HG03025 (cell line): ENCODE data around the gene NMD3.

Experiments used
- ATAC-seq: cut with Tn5 transposase; IDR thresholded peaks from one replicate; pipeline ENCODE4 v1.9.1; 2021; ENCODE audit warnings: mild to moderate bottlenecking, moderate library complexity; ENCODE audit not compliant: unreplicated experiment, low FRiP score

Gene NMD3

GRCh38 chr3:161230621-161231171 is 9.6 kb downstream of the NMD3 start:
- no peak for ATAC-seq

DNA sequence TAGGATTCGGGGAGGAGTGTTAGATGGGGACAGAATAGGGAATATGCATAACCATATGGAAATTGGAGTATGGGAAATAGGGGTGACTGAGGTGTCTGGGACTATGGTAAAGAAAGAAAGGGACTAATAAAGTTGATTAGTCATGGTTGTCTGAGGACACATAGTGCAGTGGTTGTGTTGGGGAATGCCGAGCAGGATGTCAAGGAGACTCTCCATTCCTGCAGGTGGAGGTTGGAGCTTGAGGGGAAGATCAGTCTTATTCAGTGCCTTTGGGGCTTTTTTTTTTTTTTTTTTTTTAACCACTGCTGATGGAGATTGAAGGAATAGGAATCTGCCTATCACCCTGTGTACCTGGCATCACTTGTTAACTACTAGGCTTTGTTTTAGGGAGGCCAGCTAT is 10.8 kb downstream of the NMD3 start:
- ATAC-seq, result no peak

- ATAC-seq, result no peak
These were observed 12.4 kb downstream of the NMD3 start for GRCh38 chr3:161233557-161233956.

DNA sequence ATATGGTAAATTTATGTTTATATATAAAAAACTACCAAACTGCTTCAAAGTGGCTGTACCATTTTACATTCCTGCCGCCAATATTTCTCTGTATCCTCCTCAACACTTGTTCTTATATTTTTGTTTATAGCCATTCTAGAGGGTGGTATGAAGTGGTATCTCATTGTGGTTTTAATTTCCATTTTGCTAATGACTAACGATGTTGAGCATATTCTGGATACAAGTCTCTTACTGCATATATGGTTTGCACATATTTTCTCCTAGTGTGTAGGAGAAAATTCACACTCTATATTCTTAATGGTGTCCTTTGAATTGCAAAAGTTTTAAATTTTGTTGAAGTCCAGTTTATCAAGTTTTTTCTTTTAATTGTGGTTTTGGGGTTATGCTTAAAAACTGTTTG is 15.1 kb downstream of the NMD3 start:
- no peak for ATAC-seq

- no peak for ATAC-seq
These were observed 18.6 kb downstream of the NMD3 start for GRCh38 chr3:161239700-161240099.

GRCh38 chr3:161244538-161244937 is 23.4 kb downstream of the NMD3 start:
- no peak for ATAC-seq

- ATAC-seq, result no peak
These were observed 25.9 kb downstream of the NMD3 start for GRCh38 chr3:161247049-161247448.

DNA sequence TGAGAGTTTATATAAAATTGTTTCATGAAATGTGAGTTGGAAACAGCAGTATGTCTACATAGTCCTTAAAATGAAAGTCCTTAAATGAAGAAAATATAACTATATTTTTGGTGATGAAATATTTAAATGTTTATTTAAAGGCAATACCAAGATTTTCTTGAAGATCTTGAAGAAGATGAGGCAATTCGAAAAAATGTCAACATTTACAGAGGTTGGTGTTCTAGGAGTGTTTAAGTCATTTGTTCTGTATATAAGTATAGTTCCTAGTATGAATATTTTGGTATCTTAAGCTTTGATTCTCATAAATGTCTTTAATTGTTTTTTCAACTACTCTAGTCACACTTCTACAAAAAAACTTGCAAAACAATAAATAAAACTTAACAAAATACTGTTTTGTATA is 29.0 kb downstream of the NMD3 start:
- no peak for ATAC-seq

DNA sequence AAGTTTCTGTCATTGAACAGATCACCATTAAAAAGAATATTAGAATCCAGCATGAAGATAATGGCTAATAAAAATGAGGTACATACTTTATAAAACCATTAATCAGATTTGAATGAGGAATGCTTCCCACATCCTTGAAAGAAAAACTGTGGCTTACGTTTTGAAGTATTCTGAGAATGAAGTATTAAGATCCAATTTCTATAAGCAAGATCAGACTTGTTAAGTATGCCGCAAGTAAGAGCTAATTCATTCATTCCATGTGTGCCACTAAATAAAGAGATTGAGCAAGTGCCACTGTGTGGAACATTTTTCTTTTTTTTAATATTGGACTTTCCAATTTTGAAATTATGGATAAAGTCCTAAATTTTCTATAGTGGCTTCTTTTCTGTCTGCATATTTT is 30.6 kb downstream of the NMD3 start:
- ATAC-seq, result no peak

DNA sequence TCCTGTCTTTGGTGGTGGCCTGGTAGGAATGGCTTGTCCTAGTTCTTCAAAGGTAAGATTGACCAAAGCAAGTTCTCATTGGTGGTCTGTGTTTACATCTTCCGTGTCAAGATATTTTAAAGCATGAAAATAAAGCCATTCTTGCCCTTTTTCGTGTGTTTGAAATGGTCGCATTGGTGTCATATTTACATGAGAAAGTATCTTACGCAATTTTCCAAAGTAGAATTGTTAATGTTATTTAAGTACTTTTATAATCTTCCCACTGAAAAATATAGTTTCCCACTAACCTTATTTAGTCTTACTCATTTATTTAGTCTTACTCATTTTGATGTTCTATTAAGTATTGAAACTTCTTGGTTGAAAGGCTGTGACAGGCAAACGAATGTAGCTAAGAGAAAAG is 31.0 kb downstream of the NMD3 start:
- no peak for ATAC-seq

DNA sequence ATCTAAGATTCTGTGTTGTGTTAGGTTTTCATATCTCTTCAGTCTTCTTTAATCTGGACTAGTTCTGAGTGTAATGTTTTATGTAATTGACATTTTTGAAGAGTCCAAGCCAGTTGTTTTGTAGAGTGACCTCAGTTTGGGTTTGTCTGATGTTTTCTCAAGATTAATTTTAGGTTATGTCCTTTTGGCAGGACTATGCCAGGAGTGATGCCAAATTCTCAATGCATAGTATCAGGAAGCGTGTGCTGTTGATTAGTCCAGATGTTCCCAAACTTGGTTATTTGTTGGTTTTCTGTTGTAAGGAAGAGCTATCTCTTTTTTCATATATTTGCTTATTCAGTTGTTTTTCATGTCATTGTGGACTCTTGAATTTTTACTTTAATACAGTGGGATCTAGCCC is 32.6 kb downstream of the NMD3 start:
- ATAC-seq, result no peak

DNA sequence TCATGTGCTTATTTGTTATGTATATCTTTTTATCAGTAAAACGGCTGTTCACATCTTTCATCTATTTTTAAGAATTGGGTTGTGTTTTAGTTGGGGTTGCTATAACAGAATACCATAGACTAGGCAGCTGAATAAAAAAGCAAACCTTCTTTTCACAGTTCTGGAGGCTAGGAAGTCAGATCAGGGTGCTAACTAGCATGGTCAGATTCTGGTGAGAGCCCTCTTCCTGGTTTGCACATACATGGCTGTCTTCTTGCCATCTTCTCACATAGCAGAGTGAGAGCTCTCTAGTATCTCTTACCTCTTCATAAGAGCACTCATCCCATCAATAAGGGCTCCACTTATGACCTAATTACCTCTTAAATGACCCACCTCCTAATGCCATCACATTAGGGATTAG is 33.8 kb downstream of the NMD3 start:
- ATAC-seq, result no peak

DNA sequence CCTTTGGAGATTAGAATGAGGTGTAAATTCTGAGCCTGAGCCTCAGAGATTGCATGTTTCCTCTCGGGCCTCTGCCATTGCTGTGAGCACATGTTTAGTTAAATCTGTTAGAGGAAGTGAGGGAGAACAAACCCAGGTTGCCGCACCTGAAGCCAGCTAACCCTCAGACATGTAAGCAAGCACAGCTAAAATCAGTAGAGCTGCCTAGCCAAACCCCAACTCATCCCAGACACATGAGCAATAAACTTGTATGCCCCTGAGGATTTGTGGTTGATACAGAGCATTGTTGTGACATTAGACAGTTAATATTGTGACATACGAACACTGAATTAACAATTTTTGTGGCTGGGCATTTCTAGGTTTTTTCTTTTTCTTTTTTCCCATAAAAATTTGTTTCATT is 41.9 kb downstream of the NMD3 start:
- no peak for ATAC-seq

DNA sequence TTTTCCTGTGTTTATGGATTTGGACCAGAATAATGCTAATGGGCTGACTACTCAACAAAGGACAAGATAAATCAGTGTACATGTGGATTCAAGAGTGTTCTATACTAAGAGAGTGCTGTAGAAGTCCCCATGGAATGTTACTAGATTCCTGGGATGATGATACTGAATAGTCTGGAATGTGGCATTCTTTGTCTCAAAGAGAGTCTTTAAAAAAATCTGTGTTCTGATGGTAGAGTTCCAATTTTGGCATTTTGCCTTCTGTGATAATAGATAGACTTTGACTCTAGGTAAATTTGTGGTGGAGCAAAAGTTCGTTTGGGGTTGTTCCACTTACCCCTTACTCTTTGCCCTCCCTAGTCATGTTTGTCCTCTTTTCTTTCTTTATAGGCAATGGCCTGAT is 43.7 kb downstream of the NMD3 start:
- ATAC-seq, result no peak

DNA sequence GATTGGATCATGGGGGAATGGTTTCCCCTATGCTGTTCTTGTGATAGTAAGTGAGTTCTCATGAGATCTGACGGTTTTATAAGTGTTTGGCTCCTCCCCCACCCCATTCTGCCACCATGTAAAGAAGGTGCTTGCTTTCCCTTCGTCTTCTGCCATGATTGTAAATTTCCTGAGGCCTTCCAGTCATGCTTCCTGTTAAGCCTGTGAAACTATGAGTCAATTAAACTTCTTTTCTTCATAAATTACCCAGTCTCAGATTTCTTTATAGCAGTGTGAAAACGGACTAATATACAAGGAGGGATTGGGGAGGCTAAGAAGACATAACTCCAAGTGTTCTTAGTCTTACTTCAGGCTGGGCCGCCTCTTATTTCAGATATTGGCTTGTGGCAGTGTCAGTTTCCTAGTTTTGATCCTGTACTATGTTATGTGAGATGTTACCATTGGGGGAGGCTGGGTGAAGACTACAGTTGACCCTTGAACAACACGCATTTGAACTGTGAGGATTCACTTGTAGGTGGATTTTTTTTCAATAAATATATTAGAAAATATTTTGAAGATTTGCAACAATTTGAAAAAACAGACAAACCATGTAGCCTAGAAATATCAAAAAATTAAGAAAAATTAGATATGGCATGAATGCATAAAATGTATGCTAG is 44.9 kb downstream of the NMD3 start:
- no peak for ATAC-seq

DNA sequence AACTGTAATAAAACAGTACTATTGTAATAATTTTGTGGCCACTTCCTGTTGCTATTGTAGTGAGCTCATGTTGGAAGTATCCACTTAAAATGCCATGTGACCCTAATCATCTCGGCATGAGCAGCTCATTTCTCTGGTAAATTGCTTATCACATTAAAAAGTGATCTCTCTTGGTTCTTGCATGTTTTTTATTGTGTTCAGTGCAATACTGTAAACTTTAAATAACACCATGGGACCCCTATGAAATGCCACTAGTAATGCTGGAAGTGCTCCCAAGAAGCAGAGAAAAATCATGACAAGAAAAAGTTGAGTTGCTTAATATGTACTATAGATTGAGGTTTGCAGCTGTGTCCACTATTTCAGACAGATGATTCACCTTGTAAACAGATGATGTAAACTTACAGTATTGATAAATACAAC is 45.6 kb downstream of the NMD3 start:
- ATAC-seq, result no peak

DNA sequence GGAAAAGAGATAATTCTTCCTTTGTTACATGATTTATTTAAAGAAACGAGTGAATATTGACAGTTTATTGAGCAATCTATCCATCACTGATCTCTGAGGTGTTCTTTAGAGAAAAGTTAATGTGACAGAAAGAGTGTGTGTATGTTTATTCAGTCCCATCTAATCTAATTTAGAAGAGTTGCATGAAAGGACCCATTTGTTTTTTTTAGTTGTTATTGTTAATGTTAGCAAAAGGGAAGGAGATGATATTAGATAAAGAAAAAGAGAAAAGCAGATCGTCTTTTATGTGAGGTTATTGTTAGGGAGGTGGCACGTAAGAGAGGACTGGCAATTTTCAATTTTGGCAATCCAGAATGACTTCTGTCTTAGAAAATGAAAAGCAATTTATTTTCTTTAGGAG is 46.5 kb downstream of the NMD3 start:
- no peak for ATAC-seq

- no peak for ATAC-seq
These were observed 47.5 kb downstream of the NMD3 start for GRCh38 chr3:161268601-161269000.

- no peak for ATAC-seq
These were observed 49.9 kb downstream of the NMD3 start for GRCh38 chr3:161270991-161271390.

- ATAC-seq, result no peak
These were observed 50.5 kb downstream of the NMD3 start for GRCh38 chr3:161271646-161272045.

- no peak for ATAC-seq
These were observed 51.4 kb downstream of the NMD3 start for GRCh38 chr3:161272524-161272923.

DNA sequence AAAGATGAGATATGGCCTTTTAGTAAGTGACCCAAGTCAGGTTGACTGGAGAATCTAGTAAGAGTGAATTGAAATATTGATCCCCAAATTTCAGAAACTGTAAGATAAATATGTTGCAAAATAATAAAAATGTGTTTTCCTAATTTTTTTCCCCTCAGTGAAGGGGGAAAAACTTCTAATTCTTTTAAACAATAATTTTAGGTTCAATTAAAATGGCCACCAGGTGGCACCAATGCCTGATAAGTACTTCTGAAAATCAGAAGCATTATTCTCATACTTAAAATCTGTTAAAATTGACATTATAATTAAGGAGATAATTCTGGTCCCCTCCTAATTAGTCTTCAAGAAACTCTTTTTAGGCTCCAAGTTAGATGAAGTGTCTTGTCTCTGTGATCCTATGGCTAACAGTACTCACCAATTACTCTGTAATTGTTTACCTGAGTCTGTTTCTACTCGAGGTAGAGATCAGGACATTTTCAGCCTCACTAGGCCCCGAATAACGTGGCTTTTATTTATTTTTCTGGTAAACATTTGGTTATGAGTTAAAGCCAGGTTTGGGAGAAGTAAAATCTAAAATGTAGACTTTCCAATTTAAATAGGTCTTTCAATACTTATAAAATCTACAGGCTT is 52.6 kb downstream of the NMD3 start:
- no peak for ATAC-seq
